ENCODE data around the gene NEO1. TPM values are rescaled to one million over a fixed set of nuclear protein-coding genes. Genes with fewer than 3 reads are reported as not detected.

The NEO1 gene
- total and polyA plus RNA-seq, 2 of the 13 experiments (the other 11 are each of a cell fraction or from before 2014, with no cell fraction given) = 8.4 to 11.0 TPM

DNA sequence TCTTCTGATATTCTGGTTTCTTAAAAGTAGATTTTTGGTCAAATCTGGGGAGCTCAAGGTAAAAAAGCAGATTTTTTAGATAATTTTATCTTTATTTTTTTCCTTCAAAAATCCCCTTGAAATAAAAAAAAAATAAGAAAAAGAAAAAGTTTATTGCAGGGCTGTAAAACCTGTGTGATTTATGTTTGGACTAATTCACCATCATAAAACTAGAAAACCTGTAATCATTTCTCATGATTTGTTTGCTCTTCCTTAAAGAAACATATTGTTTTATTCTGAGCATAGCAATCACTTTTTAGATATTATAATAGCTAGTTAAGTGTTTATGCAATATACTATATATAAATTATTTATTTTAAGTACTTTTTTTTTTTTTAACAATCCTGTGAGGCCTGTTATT, 68.0 kb downstream of the NEO1 start (continued):
- TF ChIP-seq GMEB1 (CRISPR knock-in tag; IDR thresholded peaks at IDR 0.05; ENCODE audit: borderline replicate concordance) (no peak), TFDP2 (CRISPR knock-in tag; IDR thresholded peaks at IDR 0.05) (no peak), SIX4 (CRISPR knock-in tag; IDR thresholded peaks at IDR 0.05) (no peak), KDM4B (CRISPR knock-in tag; IDR thresholded peaks at IDR 0.05) (no peak), ZNF446 (CRISPR knock-in tag; IDR thresholded peaks at IDR 0.05) (no peak), HOXA7 (CRISPR knock-in tag; IDR thresholded peaks at IDR 0.05) (no peak)

- ATAC-seq = no peak
Observed at GRCh38 chr15:73125219-73125618, 73.0 kb downstream of the NEO1 start.

More at GRCh38 chr15:73125219-73125618, 73.0 kb downstream of the NEO1 start:
- Histone ChIP-seq H3K79me2 (ENCODE audit: insufficient read depth, low read length) (no peaks in the 10 kb centered on the region), H3K4me1 (ENCODE audit: insufficient read depth, low read length) (no peaks in the 10 kb centered on the region), H3K36me3 (replicated peaks in 1 of 2; ENCODE audit: control insufficient read depth in 1 of 2, insufficient read depth in 2 of 2, low read length in 2 of 2) (no peaks in the 10 kb centered on the region), H3K4me3 (replicated peaks in 1 of 3; ENCODE audit: insufficient read depth in 1 of 3, low read depth in 2 of 3, low read length in 3 of 3) (no peak overlapping the region), H3K4me2 (ENCODE audit: low read depth, low read length) (no peak overlapping the region), H4K20me1 (ENCODE audit: insufficient read depth, low read length) (no peaks in the 10 kb centered on the region), H3K9ac (ENCODE audit: insufficient read depth, low read depth, low read length) (no peak overlapping the region), H3K27me3 (ENCODE audit: control insufficient read depth in 1 of 2, insufficient read depth in 2 of 2, low read length in 2 of 2) (no peaks in the 10 kb centered on the region), H3K27ac (ENCODE audit: extremely low read length, insufficient read depth, low read length) (no peak overlapping the region), H3K9me3 (ENCODE audit: low read length) (no peaks in the 10 kb centered on the region), H2AFZ (ENCODE audit: low read length) (no peak overlapping the region)
- CTCF ChIA-PET (ENCODE audit: low intra/inter-chr PET ratio, low total read pairs) = no interaction called here
- no TSS peak for BruUV-seq (replicated peaks)
- intact Hi-C loops (cut with micrococcal nuclease; ENCODE audit: unreplicated experiment) = no loop called here
- DNase-seq (ENCODE audit: low spot score) = no peak
- WGBS (ENCODE audit: low lambda C conversion rate) = 88% methylated on average over 2 of the region's 2 CpGs
- in situ Hi-C loops (cut with HindIII; ENCODE audit: extremely low pct_ligation_motif_present, low pct_unique_long_range_greater_than_20kb) = no loop called here
- POLR2A ChIA-PET = no interaction called here
- TF ChIP-seq, protein P1, sequence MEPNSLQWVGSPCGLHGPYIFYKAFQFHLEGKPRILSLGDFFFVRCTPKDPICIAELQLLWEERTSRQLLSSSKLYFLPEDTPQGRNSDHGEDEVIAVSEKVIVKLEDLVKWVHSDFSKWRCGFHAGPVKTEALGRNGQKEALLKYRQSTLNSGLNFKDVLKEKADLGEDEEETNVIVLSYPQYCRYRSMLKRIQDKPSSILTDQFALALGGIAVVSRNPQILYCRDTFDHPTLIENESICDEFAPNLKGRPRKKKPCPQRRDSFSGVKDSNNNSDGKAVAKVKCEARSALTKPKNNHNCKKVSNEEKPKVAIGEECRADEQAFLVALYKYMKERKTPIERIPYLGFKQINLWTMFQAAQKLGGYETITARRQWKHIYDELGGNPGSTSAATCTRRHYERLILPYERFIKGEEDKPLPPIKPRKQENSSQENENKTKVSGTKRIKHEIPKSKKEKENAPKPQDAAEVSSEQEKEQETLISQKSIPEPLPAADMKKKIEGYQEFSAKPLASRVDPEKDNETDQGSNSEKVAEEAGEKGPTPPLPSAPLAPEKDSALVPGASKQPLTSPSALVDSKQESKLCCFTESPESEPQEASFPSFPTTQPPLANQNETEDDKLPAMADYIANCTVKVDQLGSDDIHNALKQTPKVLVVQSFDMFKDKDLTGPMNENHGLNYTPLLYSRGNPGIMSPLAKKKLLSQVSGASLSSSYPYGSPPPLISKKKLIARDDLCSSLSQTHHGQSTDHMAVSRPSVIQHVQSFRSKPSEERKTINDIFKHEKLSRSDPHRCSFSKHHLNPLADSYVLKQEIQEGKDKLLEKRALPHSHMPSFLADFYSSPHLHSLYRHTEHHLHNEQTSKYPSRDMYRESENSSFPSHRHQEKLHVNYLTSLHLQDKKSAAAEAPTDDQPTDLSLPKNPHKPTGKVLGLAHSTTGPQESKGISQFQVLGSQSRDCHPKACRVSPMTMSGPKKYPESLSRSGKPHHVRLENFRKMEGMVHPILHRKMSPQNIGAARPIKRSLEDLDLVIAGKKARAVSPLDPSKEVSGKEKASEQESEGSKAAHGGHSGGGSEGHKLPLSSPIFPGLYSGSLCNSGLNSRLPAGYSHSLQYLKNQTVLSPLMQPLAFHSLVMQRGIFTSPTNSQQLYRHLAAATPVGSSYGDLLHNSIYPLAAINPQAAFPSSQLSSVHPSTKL (CRISPR knock-in tag; IDR thresholded peaks at IDR 0.05) = no peak
- TF ChIP-seq ZNF496 (CRISPR knock-in tag; IDR thresholded peaks at IDR 0.05; ENCODE audit: insufficient replicate concordance) (no peak), RFX1 (IDR thresholded peaks at IDR 0.05) (peak; percentile 35; the same call in 1 of the 2 replicates)
- FAIRE-seq = no peak
